H9 (cell line): Measurements from ENCODE around the gene EFCAB5. TPM values are rescaled to one million over a fixed set of nuclear protein-coding genes. Genes with fewer than 3 reads are reported as not detected.

Experiments
- DNase-seq: peaks from one replicate; pipeline ENCODE4 v3.0.0-alpha.2; 2017
- H2AFZ ChIP-seq: one replicate; pipeline ENCODE4 v1.6.1; 2013; ENCODE audit warnings: mild to moderate bottlenecking, low read length, control low read depth, moderate library complexity
- H2AK5ac ChIP-seq: 2 replicates; pipeline ENCODE4 v1.6.1; 2013; ENCODE audit warnings: low read length, control low read depth, mixed read lengths; ENCODE audit not compliant: insufficient read length
- H2BK120ac ChIP-seq: one replicate; pipeline ENCODE4 v1.6.1; 2013; ENCODE audit warnings: low read depth, mild to moderate bottlenecking, low read length, control low read depth, inconsistent platforms; ENCODE audit not compliant: poor library complexity, severe bottlenecking
- H2BK12ac ChIP-seq: 2 replicates; pipeline ENCODE4 v1.6.1; 2013; ENCODE audit warnings: low read length, control low read depth, mixed read lengths, low read depth; ENCODE audit not compliant: insufficient read length
- H2BK15ac ChIP-seq: 2 replicates; pipeline ENCODE4 v1.6.1; 2013; ENCODE audit warnings: low read depth, low read length, control low read depth
- H2BK20ac ChIP-seq: one replicate; pipeline ENCODE4 v1.6.1; 2013; ENCODE audit warnings: low read depth, mild to moderate bottlenecking, low read length, control low read depth, inconsistent platforms; ENCODE audit not compliant: poor library complexity, severe bottlenecking
- H2BK5ac ChIP-seq: 2 replicates; pipeline ENCODE4 v1.6.1; 2013; ENCODE audit warnings: low read length, control low read depth, mixed read lengths; ENCODE audit not compliant: insufficient read length
- H3K14ac ChIP-seq: 2 replicates; pipeline ENCODE4 v1.6.1; 2013; ENCODE audit warnings: low read length, control low read depth; ENCODE audit not compliant: insufficient read depth
- H3K18ac ChIP-seq: 2 replicates; pipeline ENCODE4 v1.6.1; 2013; ENCODE audit warnings: low read depth, mild to moderate bottlenecking, mixed read lengths, low read length, control low read depth; ENCODE audit not compliant: insufficient read length
- H3K23ac ChIP-seq: 2 replicates; pipeline ENCODE4 v1.6.1; 2013; ENCODE audit warnings: low read length, control low read depth, mixed read lengths, low read depth; ENCODE audit not compliant: insufficient read length
- H3K23me2 ChIP-seq: 2 replicates; pipeline ENCODE4 v1.6.1; 2013; ENCODE audit warnings: low read depth, mild to moderate bottlenecking, mixed read lengths, low read length, control low read depth; ENCODE audit not compliant: insufficient read length, poor library complexity, severe bottlenecking
- H3K27ac ChIP-seq: 2 replicates; pipeline ENCODE4 v1.5.1; 2013; ENCODE audit warnings: low read length, control low read depth, mixed read lengths, low read depth; ENCODE audit not compliant: insufficient read length
- H3K27me3 ChIP-seq: 2 replicates; pipeline ENCODE4 v1.6.1; 2013; ENCODE audit warnings: low read length, control low read depth, inconsistent platforms; ENCODE audit not compliant: insufficient read depth
- H3K4ac ChIP-seq: 2 replicates; pipeline ENCODE4 v1.6.1; 2013; ENCODE audit warnings: low read depth, mild to moderate bottlenecking, control low read depth, inconsistent platforms, low read length, moderate library complexity
- H3K4me1 ChIP-seq: 2 replicates; pipeline ENCODE4 v1.6.1; 2013; ENCODE audit warnings: low read length, control low read depth, inconsistent platforms; ENCODE audit not compliant: insufficient read depth
- H3K4me2 ChIP-seq: 2 replicates; pipeline ENCODE4 v1.6.1; 2013; ENCODE audit warnings: low read length, control low read depth, mixed read lengths; ENCODE audit not compliant: insufficient read length, insufficient read depth
- H3K56ac ChIP-seq: 2 replicates; pipeline ENCODE4 v1.6.1; 2013; ENCODE audit warnings: low read depth, mild to moderate bottlenecking, mixed read lengths, low read length, control low read depth; ENCODE audit not compliant: insufficient read length
- H3K79me1 ChIP-seq: 2 replicates; pipeline ENCODE4 v1.6.1; 2013; ENCODE audit warnings: low read depth, mild to moderate bottlenecking, moderate library complexity, low read length, control low read depth, inconsistent platforms; ENCODE audit not compliant: insufficient read depth, poor library complexity, severe bottlenecking
- H3K79me2 ChIP-seq: 2 replicates; pipeline ENCODE4 v1.6.1; 2013; ENCODE audit warnings: low read length, control low read depth, inconsistent platforms; ENCODE audit not compliant: insufficient read depth
- H3K9ac ChIP-seq: 2 replicates; pipeline ENCODE4 v1.6.1; 2013; ENCODE audit warnings: low read length, control low read depth, mixed read lengths; ENCODE audit not compliant: insufficient read length; ENCODE audit errors: extremely low read depth
- H3K9me3 ChIP-seq: one replicate; pipeline ENCODE4 v1.6.1; 2013; ENCODE audit warnings: low read depth, low read length, inconsistent platforms; ENCODE audit not compliant: control insufficient read depth
- H3T11ph ChIP-seq: one replicate; pipeline ENCODE4 v1.6.1; 2013; ENCODE audit warnings: mild to moderate bottlenecking, low read length, control low read depth, inconsistent platforms
- H4K20me1 ChIP-seq: one replicate; pipeline ENCODE4 v1.6.1; 2013; ENCODE audit not compliant: control insufficient read depth, insufficient read length, insufficient read depth
- H4K5ac ChIP-seq: 2 replicates; pipeline ENCODE4 v1.6.1; 2013; ENCODE audit warnings: low read depth, mild to moderate bottlenecking, mixed read lengths, low read length, control low read depth; ENCODE audit not compliant: insufficient read length
- H4K8ac ChIP-seq: replicated peaks from 2 replicates; pipeline ENCODE4 v1.6.1; 2013; ENCODE audit warnings: low read length, control low read depth, mixed read lengths, low read depth; ENCODE audit not compliant: insufficient read length
- H4K91ac ChIP-seq: 2 replicates; pipeline ENCODE4 v1.6.1; 2013; ENCODE audit warnings: low read depth, mild to moderate bottlenecking, moderate library complexity, mixed read lengths, low read length, control low read depth; ENCODE audit not compliant: insufficient read length
- H3K27ac Mint-ChIP-seq, 3 experiments: 2 replicates in 2 of 3; 3 replicates in 1 of 3; pipeline ENCODE4 v1.8.0; 2020 to 2021; ENCODE audit warnings: mixed read lengths in 3 of 3, mild to moderate bottlenecking in 1 of 3, moderate library complexity in 1 of 3
- H3K27me3 Mint-ChIP-seq: 2 replicates; pipeline ENCODE4 v1.8.0; 2021; ENCODE audit warnings: low read depth, mild to moderate bottlenecking, moderate library complexity, mixed read lengths
- H3K36me3 Mint-ChIP-seq, 3 experiments: 2 replicates in 2 of 3; 3 replicates in 1 of 3; pipeline ENCODE4 v1.8.0; 2020 to 2021; ENCODE audit warnings: low read depth in 3 of 3, mixed read lengths in 3 of 3; ENCODE audit not compliant: insufficient read depth in 1 of 3
- H3K4me1 Mint-ChIP-seq, 2 experiments: 2 replicates each; pipeline ENCODE4 v1.8.0; 2020; ENCODE audit warnings: mixed read lengths in 2 of 2
- H3K4me3 Mint-ChIP-seq, 2 experiments: 2 replicates in 1 of 2; 3 replicates in 1 of 2; pipeline ENCODE4 v1.8.0; 2020 to 2021; ENCODE audit warnings: mild to moderate bottlenecking in 2 of 2, mixed read lengths in 2 of 2, moderate library complexity in 1 of 2
- H3K9me3 Mint-ChIP-seq, 2 experiments: 2 replicates in 1 of 2; 3 replicates in 1 of 2; pipeline ENCODE4 v1.8.0; 2020; ENCODE audit warnings: mild to moderate bottlenecking in 2 of 2, mixed read lengths in 2 of 2, moderate library complexity in 1 of 2
- CTCF ChIP-seq: fragments of 200-600 bp; sonication (generic); conservative IDR thresholded peaks from 3 replicates; pipeline ENCODE4 v1.8.0; 2021; ENCODE audit warnings: antibody characterized with exemption, mild to moderate bottlenecking
- WGBS: extraction: QIAGEN DNeasy Blood & Tissue Kit; methylation state at CpG from one replicate; pipeline ENCODE4 v1.1.7; 2013; ENCODE audit warnings: missing lambda C conversion rate, low lambda C conversion rate, mixed read lengths; ENCODE audit not compliant: insufficient read length; ENCODE audit errors: extremely low coverage; 5-methylcytosine and 5-hydroxymethylcytosine counted together
- total RNA-seq: library from RNA; stranded (reverse); gene quantifications from 2 replicates; pipeline ENCODE4 v1.2.1, GENCODE V29; 2021

EFCAB5 gene
- total RNA-seq, 1 experiment from 2014 or later = not detected

DNA sequence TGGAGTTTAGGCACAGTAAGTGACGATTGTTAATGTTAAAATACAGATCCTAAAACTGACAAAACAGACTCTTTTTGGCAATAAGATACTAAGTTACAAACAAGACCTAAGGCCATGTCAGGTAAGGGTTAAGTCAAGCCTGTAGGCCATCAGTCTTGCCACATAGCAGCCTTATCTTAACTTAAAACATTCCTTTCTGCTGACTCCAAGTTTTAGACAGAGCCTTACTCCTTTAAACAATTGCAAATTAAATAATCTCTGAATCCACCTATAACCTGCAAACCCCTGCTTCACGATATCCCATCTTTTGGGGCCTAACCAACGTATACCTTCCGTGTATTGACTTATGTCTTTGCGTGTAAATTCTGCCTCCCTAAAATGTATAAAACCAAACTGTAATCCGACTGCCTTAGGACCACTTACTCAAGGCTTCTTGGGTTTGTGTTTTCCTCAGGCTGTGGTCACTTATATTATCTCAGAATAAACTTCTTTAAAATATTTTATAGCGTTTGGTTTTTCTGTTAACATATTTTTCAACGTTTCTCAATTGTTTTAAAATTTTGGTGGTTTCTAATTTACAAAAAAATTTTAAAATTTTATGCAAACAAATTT, 64.4 kb downstream of the EFCAB5 start:
- Histone ChIP-seq H2BK120ac (no peak overlapping the region), H2BK15ac (no peak overlapping the region), H3K27ac (no peak overlapping the region), H3K18ac (no peak overlapping the region), H2AK5ac (no peak overlapping the region), H3K4me2 (no peak overlapping the region), H3T11ph (no peak overlapping the region), H3K14ac (no peak overlapping the region), H3K79me2 (no peaks in the 10 kb centered on the region), H3K27me3 (no peaks in the 10 kb centered on the region), H4K8ac (no peak overlapping the region), H4K91ac (no peak overlapping the region), H3K79me1 (no peaks in the 10 kb centered on the region), H2BK12ac (no peak overlapping the region), H4K20me1 (no peaks in the 10 kb centered on the region), H3K56ac (no peak overlapping the region), H3K23ac (no peak overlapping the region), H3K9me3 (no peaks in the 10 kb centered on the region), H2BK5ac (no peak overlapping the region), H3K4me1 (no peaks in the 10 kb centered on the region), H2AFZ (no peak overlapping the region), H2BK20ac (no peak overlapping the region), H3K23me2 (no peaks in the 10 kb centered on the region), H3K9ac (no peak overlapping the region), H3K4ac (no peak overlapping the region), H4K5ac (no peak overlapping the region)
- H3K27me3 Mint-ChIP-seq = no peaks in the 10 kb centered on the region
- no CpG with 5 or more reads among the region's 8 CpGs for WGBS
- H3K27ac Mint-ChIP-seq = no peak overlapping the region
- TF ChIP-seq CTCF = no peak
- peaks cover 3 to 7% of the 10 kb centered on the region in 2 experiments; a peak in 2 of 5 replicates for H3K9me3 Mint-ChIP-seq
- DNase-seq = no peak
- H3K4me3 Mint-ChIP-seq = no peak overlapping the region
- peaks cover 0 to 7% (median 0%) of the 10 kb centered on the region in 3 experiments; a peak in 1 of 7 replicates for H3K36me3 Mint-ChIP-seq
- peaks cover 0 to 2% of the 10 kb centered on the region in 2 experiments; a peak in 1 of 4 replicates for H3K4me1 Mint-ChIP-seq
